ENCODE results near the gene TIMMDC1.

DNA sequence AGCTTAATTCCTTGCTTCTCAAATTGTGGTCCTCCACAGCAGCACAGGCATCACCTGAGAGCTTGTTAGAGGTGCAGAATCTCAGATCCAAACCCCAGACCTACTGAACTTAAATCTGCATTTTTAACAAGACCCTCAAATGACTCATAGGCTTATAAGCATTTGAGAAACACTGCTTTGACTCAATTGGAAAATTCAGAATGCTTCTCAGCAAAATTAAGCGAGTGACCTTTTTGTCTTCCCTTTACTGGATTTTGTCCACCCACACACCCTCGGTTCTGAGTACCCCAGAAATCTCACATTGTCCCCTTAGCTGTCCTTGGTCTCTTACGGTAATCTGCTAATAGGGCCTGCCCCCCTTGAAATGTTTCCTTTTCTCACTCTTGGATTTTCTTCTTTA is 43.2 kb downstream of the TIMMDC1 start:
- TF ChIP-seq, protein P1, sequence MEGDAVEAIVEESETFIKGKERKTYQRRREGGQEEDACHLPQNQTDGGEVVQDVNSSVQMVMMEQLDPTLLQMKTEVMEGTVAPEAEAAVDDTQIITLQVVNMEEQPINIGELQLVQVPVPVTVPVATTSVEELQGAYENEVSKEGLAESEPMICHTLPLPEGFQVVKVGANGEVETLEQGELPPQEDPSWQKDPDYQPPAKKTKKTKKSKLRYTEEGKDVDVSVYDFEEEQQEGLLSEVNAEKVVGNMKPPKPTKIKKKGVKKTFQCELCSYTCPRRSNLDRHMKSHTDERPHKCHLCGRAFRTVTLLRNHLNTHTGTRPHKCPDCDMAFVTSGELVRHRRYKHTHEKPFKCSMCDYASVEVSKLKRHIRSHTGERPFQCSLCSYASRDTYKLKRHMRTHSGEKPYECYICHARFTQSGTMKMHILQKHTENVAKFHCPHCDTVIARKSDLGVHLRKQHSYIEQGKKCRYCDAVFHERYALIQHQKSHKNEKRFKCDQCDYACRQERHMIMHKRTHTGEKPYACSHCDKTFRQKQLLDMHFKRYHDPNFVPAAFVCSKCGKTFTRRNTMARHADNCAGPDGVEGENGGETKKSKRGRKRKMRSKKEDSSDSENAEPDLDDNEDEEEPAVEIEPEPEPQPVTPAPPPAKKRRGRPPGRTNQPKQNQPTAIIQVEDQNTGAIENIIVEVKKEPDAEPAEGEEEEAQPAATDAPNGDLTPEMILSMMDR (IDR thresholded peaks at IDR 0.05) = no peak
- no peak for TF ChIP-seq POLR2A (IDR thresholded peaks at IDR 0.05)
